Measurements from ENCODE around the gene SLC6A7.

The SLC6A7 gene

GRCh38 chr5:150222906-150223305 is 33.0 kb downstream of the SLC6A7 start:
- TF ChIP-seq EP300 (IDR thresholded peaks at IDR 0.05; ENCODE audit: borderline replicate concordance) (no peak), YY1 (IDR thresholded peaks at IDR 0.05; ENCODE audit: low read depth) (no peak), MAX (IDR thresholded peaks at IDR 0.05) (no peak), FOXM1 (IDR thresholded peaks at IDR 0.05; ENCODE audit: borderline replicate concordance, low read depth) (no peak), EGR1 (IDR thresholded peaks at IDR 0.05) (no peak), USF1 (IDR thresholded peaks at IDR 0.05) (no peak), CEBPB (IDR thresholded peaks at IDR 0.05) (no peak), TEAD4 (IDR thresholded peaks at IDR 0.05) (no peak), NFIC (IDR thresholded peaks at IDR 0.05) (no peak), CREB1 (IDR thresholded peaks at IDR 0.05; ENCODE audit: low read depth) (no peak), TAF1 (IDR thresholded peaks at IDR 0.05; ENCODE audit: low read depth) (no peak), ZBTB7A (IDR thresholded peaks at IDR 0.05; ENCODE audit: low read depth) (no peak), REST (IDR thresholded peaks at IDR 0.05; ENCODE audit: low read depth) (no peak)

- TF ChIP-seq RAD21 (IDR thresholded peaks at IDR 0.05; ENCODE audit: low read depth) = no peak
- no peak for TF ChIP-seq USF1 (IDR thresholded peaks at IDR 0.05)
- TF ChIP-seq TAF1 (IDR thresholded peaks at IDR 0.05; ENCODE audit: low read depth) = no peak
- TF ChIP-seq TEAD4 (IDR thresholded peaks at IDR 0.05) = no peak
- no peak for TF ChIP-seq REST (IDR thresholded peaks at IDR 0.05; ENCODE audit: low read depth)
- no peak for TF ChIP-seq EP300 (IDR thresholded peaks at IDR 0.05; ENCODE audit: borderline replicate concordance)
- no peak for TF ChIP-seq EGR1 (IDR thresholded peaks at IDR 0.05)
- TF ChIP-seq CREB1 (IDR thresholded peaks at IDR 0.05; ENCODE audit: low read depth) = no peak
Observed at GRCh38 chr5:150223474-150223873, 33.6 kb downstream of the SLC6A7 start.

GRCh38 chr5:150224483-150225027 is 34.7 kb downstream of the SLC6A7 start:
- TF ChIP-seq TEAD4 (IDR thresholded peaks at IDR 0.05) (no peak), CEBPB (IDR thresholded peaks at IDR 0.05) (no peak), FOXM1 (IDR thresholded peaks at IDR 0.05; ENCODE audit: borderline replicate concordance, low read depth) (no peak), EGR1 (IDR thresholded peaks at IDR 0.05) (no peak), RAD21 (IDR thresholded peaks at IDR 0.05; ENCODE audit: low read depth) (no peak), CREB1 (IDR thresholded peaks at IDR 0.05; ENCODE audit: low read depth) (no peak), MAX (IDR thresholded peaks at IDR 0.05) (no peak), ZBTB7A (IDR thresholded peaks at IDR 0.05; ENCODE audit: low read depth) (no peak), TCF12 (IDR thresholded peaks at IDR 0.05; ENCODE audit: low read depth) (no peak), TAF1 (IDR thresholded peaks at IDR 0.05; ENCODE audit: low read depth) (no peak), REST (IDR thresholded peaks at IDR 0.05; ENCODE audit: low read depth) (no peak), NFIC (IDR thresholded peaks at IDR 0.05) (no peak)

- TF ChIP-seq ZBTB7A (IDR thresholded peaks at IDR 0.05; ENCODE audit: low read depth) = no peak
- TF ChIP-seq YY1 (IDR thresholded peaks at IDR 0.05; ENCODE audit: low read depth) = no peak
- TF ChIP-seq TCF12 (IDR thresholded peaks at IDR 0.05; ENCODE audit: low read depth) = no peak
- no peak for TF ChIP-seq USF1 (IDR thresholded peaks at IDR 0.05)
- no peak for TF ChIP-seq RAD21 (IDR thresholded peaks at IDR 0.05; ENCODE audit: low read depth)
Observed at GRCh38 chr5:150227036-150227435, 37.2 kb downstream of the SLC6A7 start.

Data from Ishikawa (cell line).